Fibroblast of skin of right quadriceps (primary cell): ENCODE data around the gene TPRA1.

ENCODE experiments used
- DNase-seq: peaks from one replicate; pipeline ENCODE4 v3.0.0-alpha.2; 2013

TPRA1 gene

GRCh38 chr3:127552038-127552437, 38.5 kb downstream of the TPRA1 start:
- no peak for DNase-seq

GRCh38 chr3:127551178-127551577, 39.4 kb downstream of the TPRA1 start:
- no peak for DNase-seq

- no peak for DNase-seq
Measured at GRCh38 chr3:127550468-127551157, 39.9 kb downstream of the TPRA1 start.

- DNase-seq, result no peak
Measured at GRCh38 chr3:127549826-127550467, 40.6 kb downstream of the TPRA1 start.

GRCh38 chr3:127547761-127548605, 42.5 kb downstream of the TPRA1 start:
- peak; percentile 55 for DNase-seq

GRCh38 chr3:127546970-127547733, 43.4 kb downstream of the TPRA1 start:
- no peak for DNase-seq

- DNase-seq, result no peak
Measured at GRCh38 chr3:127546554-127546953, 44.0 kb downstream of the TPRA1 start.

GRCh38 chr3:127545711-127546457, 44.6 kb downstream of the TPRA1 start:
- no peak for DNase-seq

- DNase-seq, result no peak
Measured at GRCh38 chr3:127545216-127545615, 45.3 kb downstream of the TPRA1 start.

GRCh38 chr3:127544803-127545201, 45.7 kb downstream of the TPRA1 start:
- DNase-seq, result no peak

GRCh38 chr3:127544192-127544802, 46.2 kb downstream of the TPRA1 start:
- DNase-seq, result peak; percentile 38

GRCh38 chr3:127543441-127543840, 47.1 kb downstream of the TPRA1 start:
- no peak for DNase-seq

- no peak for DNase-seq
Measured at GRCh38 chr3:127542441-127542952, 48.0 kb downstream of the TPRA1 start.

GRCh38 chr3:127541320-127541719, 49.2 kb downstream of the TPRA1 start:
- DNase-seq, result no peak

- DNase-seq, result no peak
Measured at GRCh38 chr3:127539366-127540060, 51.0 kb downstream of the TPRA1 start.

GRCh38 chr3:127538569-127538968, 52.0 kb downstream of the TPRA1 start:
- no peak for DNase-seq

- DNase-seq, result no peak
Measured at GRCh38 chr3:127536830-127537812, 53.4 kb downstream of the TPRA1 start.

- DNase-seq, result no peak
Measured at GRCh38 chr3:127535901-127536829, 54.4 kb downstream of the TPRA1 start.
